SW480 (cell line): ENCODE results near the gene SDCBP2.

Experiments used
- DNase-seq: peaks from one replicate; pipeline ENCODE4 v3.0.0-alpha.2; 2016; ENCODE audit warnings: low spot score

SDCBP2 gene

GRCh38 chr20:1330075-1330830 is 1.3 kb upstream of the SDCBP2 start:
- DNase-seq: no peak

DNA sequence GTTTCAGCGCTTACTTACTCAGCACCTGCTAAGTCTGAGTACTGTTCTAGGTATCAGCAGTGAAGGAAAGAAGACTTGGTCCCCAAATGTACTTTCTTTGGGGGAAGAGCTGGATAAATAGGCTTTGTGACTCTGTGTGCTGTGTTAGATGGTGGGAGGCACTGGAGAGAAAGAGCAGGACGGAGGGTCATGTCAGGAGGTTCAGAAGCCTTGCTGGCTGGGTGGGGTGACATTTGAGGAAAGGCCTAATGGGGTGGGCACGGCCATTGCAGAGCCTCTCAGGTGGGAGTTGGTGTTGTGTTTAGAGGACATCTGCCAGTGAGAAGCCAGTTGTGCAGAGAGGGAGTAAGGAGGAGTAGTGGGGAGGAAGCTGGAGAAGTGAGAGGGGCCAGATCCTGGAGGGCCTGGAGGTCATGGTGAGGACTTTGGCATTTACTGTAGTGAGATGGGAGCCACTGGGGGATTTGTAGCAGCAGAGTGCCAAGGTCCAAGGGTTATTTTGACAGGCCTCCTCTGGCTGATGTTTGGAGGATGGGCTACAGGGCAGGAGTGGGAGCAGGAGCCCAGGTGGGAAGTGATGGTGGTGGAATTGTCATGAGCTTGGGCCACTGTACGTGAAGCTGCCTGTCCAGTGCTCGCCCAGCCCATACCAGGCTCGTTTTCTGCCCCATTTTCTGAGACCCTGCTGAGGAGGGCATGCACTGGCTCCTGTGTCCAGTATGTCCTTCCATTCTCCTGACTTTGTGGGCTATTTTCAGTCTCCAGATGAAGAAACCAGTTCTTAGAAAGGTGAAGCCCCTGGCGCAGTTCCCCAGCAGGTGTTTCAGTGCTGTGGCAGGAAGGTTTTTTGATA is 886 bp downstream of the SDCBP2 start:
- no peak for DNase-seq

- no peak for DNase-seq
These were observed 1.7 kb downstream of the SDCBP2 start for GRCh38 chr20:1327241-1327653.

DNA sequence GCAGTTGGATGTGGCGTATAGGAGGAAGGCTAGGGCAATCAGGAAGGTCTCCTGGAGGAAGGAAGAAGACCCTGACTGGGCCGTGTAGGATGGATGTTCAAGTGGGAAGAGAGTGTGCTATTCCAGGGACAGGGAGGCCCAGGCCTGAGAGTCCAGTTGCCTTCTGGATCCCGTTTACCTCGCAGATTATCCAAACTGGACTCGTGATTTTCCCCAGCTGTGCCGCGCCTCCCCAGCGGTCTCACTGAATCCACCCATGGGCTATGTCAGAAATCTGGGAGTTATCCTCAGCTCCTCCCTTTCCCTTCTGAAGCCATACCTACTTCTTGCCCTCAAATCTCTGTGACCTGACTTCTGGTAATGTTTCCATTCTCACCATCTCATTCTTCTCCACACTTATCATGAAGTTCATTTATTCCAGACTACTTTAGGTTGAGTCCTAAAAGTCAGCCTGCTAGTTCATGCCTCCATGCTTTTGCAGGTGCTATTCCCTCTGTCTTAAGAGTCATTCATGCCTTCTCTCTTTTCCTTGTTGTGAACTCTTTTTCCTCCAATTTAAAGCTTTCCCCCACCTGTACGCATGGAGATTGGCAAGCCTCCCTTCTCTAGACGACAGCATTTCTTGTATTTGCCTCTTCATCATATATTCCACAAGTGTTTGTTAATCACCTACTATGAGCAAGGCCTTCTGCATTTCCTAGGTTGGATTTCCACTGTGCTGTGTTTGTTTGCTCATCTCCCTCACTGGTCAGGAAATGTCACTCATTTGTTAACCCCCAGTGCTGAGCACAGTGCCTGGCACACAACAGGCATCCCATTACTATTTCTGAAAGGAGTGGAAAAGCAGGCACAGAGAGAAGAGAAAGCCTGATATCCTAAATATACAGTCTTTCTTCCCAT is 2.7 kb downstream of the SDCBP2 start:
- DNase-seq: no peak

- peak; percentile 95 for DNase-seq
These were observed 3.5 kb downstream of the SDCBP2 start for GRCh38 chr20:1325173-1326030.

GRCh38 chr20:1324598-1325172 is 4.3 kb downstream of the SDCBP2 start:
- no peak for DNase-seq

- DNase-seq: no peak
These were observed 4.9 kb downstream of the SDCBP2 start for GRCh38 chr20:1323830-1324597.

- no peak for DNase-seq
These were observed 5.7 kb downstream of the SDCBP2 start for GRCh38 chr20:1323256-1323655.

- DNase-seq: no peak
These were observed 6.3 kb downstream of the SDCBP2 start for GRCh38 chr20:1322511-1323245.

- no peak for DNase-seq
These were observed 7.3 kb downstream of the SDCBP2 start for GRCh38 chr20:1321654-1321939.

DNA sequence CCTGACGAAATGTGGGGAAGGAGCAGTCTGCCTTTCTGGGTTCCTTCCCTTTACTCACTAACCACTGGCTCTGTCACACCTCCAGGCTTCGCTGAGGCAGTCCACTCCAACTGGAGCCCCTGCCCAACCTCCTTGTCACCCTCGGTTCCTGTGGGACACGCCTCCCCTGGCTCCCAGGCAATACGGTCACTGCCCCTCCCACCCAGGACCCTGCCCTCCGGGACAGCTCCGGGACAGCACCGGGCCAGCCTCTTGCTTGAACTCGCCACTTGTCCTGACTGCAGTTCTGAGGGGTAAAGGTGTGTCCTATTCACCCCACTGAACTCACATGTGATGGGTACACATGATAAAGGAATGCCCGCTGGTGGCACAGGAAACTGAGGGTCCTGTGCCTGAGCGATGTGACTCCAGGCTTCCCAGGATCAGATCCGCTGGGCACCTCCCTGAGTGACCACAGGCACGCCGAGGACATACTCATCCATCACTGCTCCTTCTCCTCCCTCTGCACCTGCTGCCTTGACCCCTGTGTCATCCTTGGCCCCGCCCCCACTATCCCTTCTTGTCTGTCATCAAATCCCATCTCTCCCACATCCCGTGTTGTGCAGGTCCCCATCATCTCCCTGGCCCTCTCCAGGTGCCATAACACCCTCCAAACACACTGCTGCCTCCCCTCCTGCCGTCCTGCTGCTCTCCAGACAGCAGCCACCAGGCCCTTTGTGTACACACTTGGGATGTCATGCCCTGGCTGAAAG is 7.9 kb downstream of the SDCBP2 start:
- DNase-seq: no peak

DNA sequence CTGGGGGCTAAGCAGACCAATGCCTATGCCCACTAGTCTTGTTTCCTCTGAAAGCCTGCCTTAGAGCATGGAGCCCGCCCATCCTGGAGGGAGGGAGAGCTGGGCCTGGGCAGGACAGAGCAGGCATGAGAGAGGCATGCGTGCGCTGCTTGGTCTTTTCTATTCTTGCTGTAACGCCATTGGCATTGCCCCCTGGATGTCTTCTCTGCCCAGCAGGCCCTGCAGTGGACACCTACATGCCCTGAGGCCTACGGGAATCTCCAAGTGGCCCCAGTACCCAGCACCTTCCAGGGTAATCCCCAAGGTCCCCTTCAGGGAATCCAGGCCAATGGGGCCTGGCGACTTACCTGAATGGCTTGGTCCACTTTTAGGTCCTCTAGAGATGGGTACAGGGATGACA is 8.9 kb downstream of the SDCBP2 start:
- DNase-seq: no peak

- DNase-seq: no peak
These were observed 9.5 kb downstream of the SDCBP2 start for GRCh38 chr20:1319462-1319861.

GRCh38 chr20:1319051-1319450 is 9.9 kb downstream of the SDCBP2 start:
- no peak for DNase-seq

DNA sequence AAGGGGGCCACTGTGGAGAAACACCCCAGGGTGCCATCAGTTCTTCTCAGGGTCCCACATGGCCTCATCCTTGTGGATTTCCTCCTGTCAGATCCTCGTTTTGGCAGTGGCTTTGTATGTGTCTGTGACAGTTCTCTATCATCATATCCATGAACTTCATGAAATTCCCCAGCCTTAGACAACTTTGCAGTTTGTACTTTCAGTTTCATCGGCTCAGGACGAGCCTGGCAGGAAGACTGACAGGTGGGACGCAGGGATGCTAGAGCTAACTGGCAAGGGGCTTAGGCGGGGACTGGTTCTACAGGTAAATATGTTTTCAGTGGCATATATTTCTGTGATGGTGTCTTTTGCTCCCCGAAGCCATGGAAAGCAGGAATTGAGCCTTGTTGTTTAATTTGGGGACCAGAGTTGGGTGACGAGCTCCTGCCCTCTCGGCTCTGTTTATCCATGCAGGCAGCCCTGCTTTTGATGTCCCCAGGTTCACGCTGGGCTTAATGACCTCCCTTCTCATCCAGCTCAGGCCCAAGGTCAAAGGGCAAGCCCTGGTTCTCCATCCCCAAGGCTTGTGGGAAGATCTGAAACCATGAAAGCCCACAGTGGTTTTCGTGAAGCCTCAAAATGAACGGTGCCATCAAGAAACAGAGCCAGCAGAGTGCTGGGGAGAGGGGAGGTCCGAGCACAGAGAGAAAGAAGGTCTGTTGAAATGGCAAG is 11.2 kb downstream of the SDCBP2 start:
- DNase-seq: no peak

DNA sequence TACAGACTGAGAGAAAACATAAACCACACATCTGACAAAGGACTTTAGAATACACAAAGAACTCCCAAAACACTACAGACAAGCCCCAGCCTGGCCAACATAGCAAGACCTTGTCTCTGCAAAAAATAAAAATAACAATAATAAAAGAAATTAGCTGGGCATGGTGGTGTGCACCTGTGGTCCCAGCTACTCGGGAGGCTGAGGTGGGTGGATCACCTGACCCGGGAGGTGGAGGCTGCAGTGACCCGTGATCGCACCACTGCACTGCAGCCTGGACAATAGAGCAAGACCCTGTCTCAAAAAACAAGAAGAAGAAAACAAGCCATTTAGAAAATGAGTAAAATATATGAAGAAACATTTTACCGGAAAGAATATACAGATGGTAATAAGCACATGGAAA is 13.1 kb downstream of the SDCBP2 start:
- DNase-seq: no peak

- DNase-seq: peak; percentile 63
These were observed 15.5 kb downstream of the SDCBP2 start for GRCh38 chr20:1313236-1313964.

DNA sequence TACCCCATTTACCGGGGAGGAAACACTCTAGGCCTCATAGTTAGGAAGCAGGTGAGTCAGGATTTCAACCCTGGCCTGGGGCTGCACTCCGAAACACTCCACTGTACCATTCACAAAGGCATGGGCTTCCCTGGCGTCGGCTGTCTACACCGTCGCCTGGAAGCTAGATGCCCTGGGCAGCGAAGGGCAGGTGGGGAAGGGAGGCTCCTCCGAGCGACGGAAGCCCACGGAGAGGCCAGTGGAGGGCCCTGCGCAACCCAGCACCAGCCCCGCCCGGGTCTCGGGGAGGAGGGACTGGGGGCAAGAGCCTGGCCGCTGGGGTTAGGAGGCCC is 16.1 kb downstream of the SDCBP2 start:
- DNase-seq: no peak
